Ammon's horn (tissue), 1 donor: ENCODE data around the gene WNK1.
A peak's percentile ranks its signal among the peaks of the same experiment; 100 is the strongest.

Experiments used
- DNase-seq: peaks from one replicate; pipeline ENCODE4 v3.0.0-alpha.2; 2016; ENCODE audit warnings: low spot score

The WNK1 gene

GRCh38 chr12:951176-951575 is 198.8 kb downstream of the WNK1 start:
- no peak for DNase-seq

GRCh38 chr12:953776-954175 is 201.4 kb downstream of the WNK1 start:
- peak; percentile 8 for DNase-seq

- DNase-seq = no peak
These were observed 202.4 kb downstream of the WNK1 start for GRCh38 chr12:954741-955140.

DNA sequence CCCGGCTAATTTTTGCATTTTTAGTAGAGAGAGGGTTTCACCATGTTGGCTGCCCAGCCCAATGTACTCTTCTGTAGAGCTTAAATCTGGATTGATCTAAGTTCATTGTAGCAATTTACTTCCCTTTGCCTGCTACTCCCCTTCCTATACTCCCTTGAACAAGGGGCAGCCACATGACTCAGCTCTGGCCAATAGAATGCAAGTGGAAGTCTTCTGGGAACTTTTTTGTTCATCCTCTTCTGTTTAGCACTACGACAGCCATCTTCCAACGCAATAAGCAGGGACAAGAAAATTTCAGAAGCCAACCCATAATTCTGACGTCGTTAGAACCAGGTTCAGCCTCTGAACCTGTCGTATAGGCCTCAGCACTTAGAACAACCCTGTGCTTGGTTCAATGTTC is 203.6 kb downstream of the WNK1 start:
- no peak for DNase-seq

GRCh38 chr12:958588-959123 is 206.3 kb downstream of the WNK1 start:
- no peak for DNase-seq
